ENCODE data around the gene APOBEC3A. TPM values are rescaled to one million over a fixed set of nuclear protein-coding genes. Genes with fewer than 3 reads are reported as not detected.
"Not testable (repeated sequence)": the region's sequence is repeated elsewhere in the genome, so short reads cannot be mapped to it uniquely, and the experiment has no call there.

Gene APOBEC3A
- total and polyA plus RNA-seq, 2 of the 8 experiments (the other 6 are each of a cell fraction or from before 2014, with no cell fraction given): not detected

DNA sequence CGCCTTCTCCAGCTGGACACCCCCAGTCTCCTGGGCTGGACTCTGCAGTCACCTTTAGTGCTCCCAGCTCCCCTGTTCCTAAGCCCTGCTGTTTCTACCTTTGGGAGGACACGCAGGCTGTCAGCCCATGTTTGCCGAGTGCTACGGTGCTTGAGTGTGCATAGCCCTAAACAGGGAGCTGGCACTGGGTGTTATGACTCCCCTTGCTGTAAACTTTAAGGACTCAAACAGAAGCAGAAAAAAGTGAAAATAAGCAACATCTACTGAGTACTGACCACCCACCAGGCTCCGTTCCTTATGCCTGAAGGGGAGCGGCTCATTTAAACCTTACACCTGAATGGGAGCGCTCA lies 17.4 kb downstream of the APOBEC3A start (continued):
- TF ChIP-seq CREB1 (IDR thresholded peaks at IDR 0.05) (no peak), RFX5 (IDR thresholded peaks at IDR 0.05; ENCODE audit: borderline replicate concordance, low read depth, low read length) (no peak), EP300 (IDR thresholded peaks at IDR 0.05; ENCODE audit: borderline replicate concordance in 1 of 2, low read depth in 2 of 2, low read length in 2 of 2) (no peak), YY1 (IDR thresholded peaks at IDR 0.05; ENCODE audit: low read depth, low read length) (no peak), SIX5 (IDR thresholded peaks at IDR 0.05; ENCODE audit: low read depth, low read length) (no peak), SAP30 (IDR thresholded peaks at IDR 0.05; ENCODE audit: insufficient read depth, insufficient replicate concordance, low read length) (no peak)

DNA sequence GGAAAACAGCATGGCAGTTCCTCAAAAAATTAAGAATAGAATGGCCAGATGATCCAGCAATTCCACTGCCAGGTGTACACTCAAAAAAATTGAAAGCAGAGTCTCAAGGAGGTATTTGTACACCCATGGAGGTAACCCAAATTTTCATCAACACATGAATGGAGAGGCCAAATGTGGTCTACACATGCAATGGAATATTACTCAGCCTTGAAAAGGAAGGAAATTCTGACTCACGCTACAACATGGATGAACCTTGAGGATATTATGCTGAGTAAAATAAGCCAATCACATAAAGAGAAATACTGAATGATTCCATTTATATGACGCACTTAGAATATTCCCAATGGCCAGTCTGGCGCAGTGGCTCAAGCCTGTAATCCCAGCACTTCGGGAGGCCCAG lies 19.9 kb downstream of the APOBEC3A start:
- H3K4me2 ChIP-seq (ENCODE audit: insufficient read depth in 1 of 2, low read depth in 2 of 2, low read length in 2 of 2); H4K8ac ChIP-seq (ENCODE audit: extremely low read depth, insufficient read depth, low read length); CTCF ChIA-PET (ENCODE audit: partially characterized antibody); DNase-seq (ENCODE audit: low read depth in 1 of 2, low spot score in 2 of 2); H3K27me3 ChIP-seq (replicated peaks in 1 of 4; ENCODE audit: control insufficient read depth in 3 of 4, extremely low read depth in 1 of 4, insufficient read depth in 3 of 4, low read length in 3 of 4); POLR2A ChIA-PET (ENCODE audit: partially characterized antibody); H2BK5ac ChIP-seq (ENCODE audit: low read depth, low read length); H2AFZ ChIP-seq (ENCODE audit: low read length); H4K5ac ChIP-seq (ENCODE audit: insufficient read length, low read depth, low read length); H2BK120ac ChIP-seq (replicated peaks; ENCODE audit: low read depth, low read length); H2BK12ac ChIP-seq (ENCODE audit: low read depth, low read length); H3K56ac ChIP-seq (replicated peaks; ENCODE audit: insufficient read length, low read depth, low read length); H3K18ac ChIP-seq (ENCODE audit: extremely low read depth, low read length); H3K4me3 ChIP-seq (ENCODE audit: extremely low read depth in 1 of 4, insufficient read depth in 2 of 4, low read depth in 3 of 4, low read length in 4 of 4); H3K4me1 ChIP-seq (replicated peaks in 1 of 4; ENCODE audit: control insufficient read depth in 3 of 4, insufficient read depth in 4 of 4, low read length in 3 of 4); H2BK20ac ChIP-seq (ENCODE audit: low read length); H2AK5ac ChIP-seq (ENCODE audit: low read depth, low read length); H3K79me1 ChIP-seq (ENCODE audit: low read depth, low read length); H3K79me2 ChIP-seq (ENCODE audit: control insufficient read depth in 1 of 2, insufficient read depth in 2 of 2, low read length in 2 of 2); H3K27ac ChIP-seq (ENCODE audit: low read depth, low read length); H3K23ac ChIP-seq (ENCODE audit: insufficient read length); H2BK15ac ChIP-seq (ENCODE audit: low read length); H4K20me1 ChIP-seq (replicated peaks in 1 of 2; ENCODE audit: control insufficient read depth in 1 of 2, insufficient read depth in 2 of 2, low read length in 2 of 2); H3K4ac ChIP-seq (replicated peaks; ENCODE audit: insufficient read length, low read depth, low read length); H3K23me2 ChIP-seq (ENCODE audit: low read depth, low read length); H3K14ac ChIP-seq (ENCODE audit: insufficient read length); H3K36me3 ChIP-seq (ENCODE audit: control insufficient read depth in 2 of 4, insufficient read depth in 4 of 4, low read length in 3 of 4); FAIRE-seq; H3K9ac ChIP-seq (replicated peaks in 1 of 4; ENCODE audit: extremely low read depth in 1 of 4, low read depth in 3 of 4, low read length in 3 of 4); H4K91ac ChIP-seq (replicated peaks; ENCODE audit: insufficient read length, low read length): not testable (repeated sequence)
- H3K9me3 ChIP-seq (ENCODE audit: insufficient read depth in 2 of 2, low read depth in 1 of 2, low read length in 1 of 2): peaks cover 6 to 18% of the 10 kb centered on the region in 2 experiments; a peak in 3 of 4 replicates
- WGBS, 2 experiments (ENCODE audit: extremely low coverage in 1 of 2, insufficient coverage in 1 of 2, insufficient read length in 1 of 2, insufficient replicate concordance in 2 of 2, low coverage in 1 of 2, low lambda C conversion rate in 2 of 2, missing lambda C conversion rate in 1 of 2): 87% methylated on average over 4 of the region's 4 CpGs; no CpG with 5 or more reads in 1 of the 2 experiments
